ENCODE data around the gene PARVG. TPM values are rescaled to one million over a fixed set of nuclear protein-coding genes. Genes with fewer than 3 reads are reported as not detected.

Gene PARVG
- total and polyA plus RNA-seq, 2 donors (not counting 3 experiments of a cell fraction or from before 2014, with no cell fraction given) = 0.82 TPM; not detected in 1

- Histone ChIP-seq H3K4me1 (ENCODE audit: control insufficient read depth, extremely low read depth, insufficient read depth, low read length) (no peaks in the 10 kb centered on the region), H3K9me3 (replicated peaks; ENCODE audit: control insufficient read depth, insufficient read depth, low read length) (no peaks in the 10 kb centered on the region), H3K27me3 (ENCODE audit: control insufficient read depth in 2 of 2, insufficient read depth in 2 of 2, low read length in 2 of 2) (peaks cover 14 to 19% of the 10 kb centered on the region in 2 experiments), H3K27ac (ENCODE audit: insufficient read depth, low read depth, low read length) (no peak overlapping the region), H3K79me2 (ENCODE audit: control insufficient read depth, insufficient read depth, low read length) (no peaks in the 10 kb centered on the region), H4K20me1 (replicated peaks; ENCODE audit: control insufficient read depth, extremely low read depth, insufficient read depth, low read length) (no peaks in the 10 kb centered on the region), H3K4me2 (ENCODE audit: insufficient read depth, low read length) (no peak overlapping the region), H3K36me3 (ENCODE audit: control insufficient read depth in 2 of 2, extremely low read depth in 1 of 2, insufficient read depth in 2 of 2, low read length in 2 of 2) (no peaks in the 10 kb centered on the region), H3K4me3 (replicated peaks in 1 of 3; ENCODE audit: insufficient read depth in 1 of 3, low read depth in 1 of 3, low read length in 3 of 3) (no peak overlapping the region), H3K9ac (replicated peaks; ENCODE audit: extremely low read depth, insufficient read depth, low read length) (no peak overlapping the region), H2AFZ (ENCODE audit: low read depth, low read length) (no peak overlapping the region), H3K9me1 (replicated peaks; ENCODE audit: control insufficient read depth, extremely low read depth, insufficient read depth, low read length) (no peaks in the 10 kb centered on the region)
- FAIRE-seq = no peak
- CTCF ChIA-PET = no interaction called here
- DNase-seq (ENCODE audit: low read depth, low spot score) = no peak
- intact Hi-C loops (cut with micrococcal nuclease) (no loop called here), dilution Hi-C loops (cut with MboI; ENCODE audit: extremely low pct_ligation_motif_present, low sequenced_read_pairs) (no loop called here)
- POLR2A ChIA-PET = no interaction called here
- TF ChIP-seq POLR2AphosphoS5 (IDR thresholded peaks at IDR 0.05; ENCODE audit: insufficient read depth, low read depth, low read length) (no peak), JUN (IDR thresholded peaks at IDR 0.05; ENCODE audit: borderline replicate concordance, insufficient read depth, insufficient read length, low read depth) (no peak), POLR2A (IDR thresholded peaks at IDR 0.05; ENCODE audit: low read depth, low read length) (no peak), MAX (IDR thresholded peaks at IDR 0.05; ENCODE audit: insufficient read depth, insufficient read length) (no peak), MYC (IDR thresholded peaks at IDR 0.05; ENCODE audit: low read depth, low read length) (no peak), GATA2 (IDR thresholded peaks at IDR 0.05; ENCODE audit: insufficient read depth, insufficient read length, low read depth, low read length) (no peak), FOS (IDR thresholded peaks at IDR 0.05; ENCODE audit: borderline replicate concordance, insufficient read depth, low read length) (no peak), EZH2 (IDR thresholded peaks at IDR 0.05; ENCODE audit: borderline replicate concordance, low read depth, low read length, severe bottlenecking) (no peak), CTCF (IDR thresholded peaks at IDR 0.05; ENCODE audit: extremely low read depth in 1 of 2, insufficient read depth in 1 of 2, low read depth in 1 of 2, low read length in 2 of 2) (no peak)
- BruUV-seq (replicated peaks) = no TSS peak
These were observed 2.0 kb downstream of the PARVG start for GRCh38 chr22:44182588-44183286.

Data from endothelial cell of umbilical vein (primary cell).